ENCODE results near the gene NALCN. TPM values are rescaled to one million over a fixed set of nuclear protein-coding genes. Genes with fewer than 3 reads are reported as not detected.
"Not testable (repeated sequence)": the region's sequence is repeated elsewhere in the genome, so short reads cannot be mapped to it uniquely, and the experiment has no call there.

The NALCN gene
- total RNA-seq, 4 donors from 2014 or later, result 0.76 to 3.3 (median 1.8) TPM

- DNase-seq (ENCODE audit: low spot score in 2 of 2), result no peak
- no peaks in the 10 kb centered on the region for H3K36me3 ChIP-seq
- 32% methylated on average over 3 of the region's 3 CpGs for WGBS
- no peaks in the 10 kb centered on the region for H3K4me1 ChIP-seq
- no peak overlapping the region for H3K4me3 ChIP-seq
- no peaks in the 10 kb centered on the region for H3K9me3 ChIP-seq
- H3K27me3 ChIP-seq, result no peaks in the 10 kb centered on the region
- TF ChIP-seq EP300 (IDR thresholded peaks at IDR 0.05), result no peak
- no peak for TF ChIP-seq POLR2A (IDR thresholded peaks at IDR 0.05)
- no peak for TF ChIP-seq CTCF (IDR thresholded peaks at IDR 0.05)
- no peak for TF ChIP-seq POLR2AphosphoS5 (IDR thresholded peaks at IDR 0.05)
- H3K27ac ChIP-seq, result no peak overlapping the region
Observed at GRCh38 chr13:101325423-101325822, 90.9 kb downstream of the NALCN start.

GRCh38 chr13:101323601-101324000 is 92.7 kb downstream of the NALCN start:
- Histone ChIP-seq H3K9me3 (no peaks in the 10 kb centered on the region), H3K27ac (no peak overlapping the region), H3K27me3 (no peaks in the 10 kb centered on the region), H3K4me3 (no peak overlapping the region), H3K4me1 (no peaks in the 10 kb centered on the region), H3K36me3 (no peaks in the 10 kb centered on the region)
- TF ChIP-seq POLR2AphosphoS5 (IDR thresholded peaks at IDR 0.05), result no peak
- TF ChIP-seq CTCF (IDR thresholded peaks at IDR 0.05), result no peak
- no peak for TF ChIP-seq POLR2A (IDR thresholded peaks at IDR 0.05)
- DNase-seq (ENCODE audit: low spot score in 2 of 2), result no peak

GRCh38 chr13:101317986-101318523 is 98.3 kb downstream of the NALCN start:
- 89% methylated on average over 9 of the region's 10 CpGs for WGBS
- no peaks in the 10 kb centered on the region for H3K9me3 ChIP-seq
- TF ChIP-seq POLR2A (IDR thresholded peaks at IDR 0.05), result no peak
- TF ChIP-seq POLR2AphosphoS5 (IDR thresholded peaks at IDR 0.05), result no peak
- TF ChIP-seq EP300 (IDR thresholded peaks at IDR 0.05), result no peak
- TF ChIP-seq CTCF (IDR thresholded peaks at IDR 0.05), result no peak

GRCh38 chr13:101313479-101313878 is 102.8 kb downstream of the NALCN start:
- not testable (repeated sequence) for H3K4me1 ChIP-seq; H3K4me3 ChIP-seq; H3K27ac ChIP-seq; H3K27me3 ChIP-seq; DNase-seq (ENCODE audit: low spot score in 2 of 2); H3K36me3 ChIP-seq; H3K9me3 ChIP-seq
- 89% methylated on average over 1 of the region's 1 CpG for WGBS

More at GRCh38 chr13:101317986-101318523, 98.3 kb downstream of the NALCN start:
- H3K27ac ChIP-seq, result no peak overlapping the region
- no peak overlapping the region for H3K4me3 ChIP-seq
- H3K4me1 ChIP-seq, result no peaks in the 10 kb centered on the region
- DNase-seq (ENCODE audit: low spot score in 2 of 2), result no peak
- no peaks in the 10 kb centered on the region for H3K27me3 ChIP-seq
- H3K36me3 ChIP-seq, result no peaks in the 10 kb centered on the region

GRCh38 chr13:101309014-101309619 is 107.2 kb downstream of the NALCN start:
- no peak for DNase-seq (ENCODE audit: low spot score in 2 of 2)
- H3K4me1 ChIP-seq, result no peaks in the 10 kb centered on the region
- H3K36me3 ChIP-seq, result no peaks in the 10 kb centered on the region
- no peaks in the 10 kb centered on the region for H3K9me3 ChIP-seq
- H3K4me3 ChIP-seq, result no peak overlapping the region
- no peak overlapping the region for H3K27ac ChIP-seq
- H3K27me3 ChIP-seq, result no peaks in the 10 kb centered on the region
- TF ChIP-seq POLR2A (IDR thresholded peaks at IDR 0.05), result no peak
- no peak for TF ChIP-seq POLR2AphosphoS5 (IDR thresholded peaks at IDR 0.05)
- no peak for TF ChIP-seq EP300 (IDR thresholded peaks at IDR 0.05)
- no peak for TF ChIP-seq CTCF (IDR thresholded peaks at IDR 0.05)

Data from suprapubic skin (tissue), 4 donors.